Measurements from ENCODE around the gene PALLD. TPM values are rescaled to one million over a fixed set of nuclear protein-coding genes. Genes with fewer than 3 reads are reported as not detected.

PALLD gene
- total and polyA plus RNA-seq, 2 experiments from 2014 or later: 17.9 to 30.5 TPM

- H3K36me3 ChIP-seq (ENCODE audit: low read depth): no peaks in the 10 kb centered on the region
- 94 to 95% methylated on average over 9 of the region's 9 CpGs for WGBS, 2 experiments (ENCODE audit: low coverage in 1 of 2, low lambda C conversion rate in 2 of 2, missing lambda C conversion rate in 2 of 2)
- DNase-seq: no peak
- H3K27ac ChIP-seq: no peak overlapping the region
- in situ Hi-C loops (cut with MboI): loop anchor here (25.0 kb wide), 1 partner anchor 317 kb away; no protein-coding TSS in a partner anchor
- no peaks in the 10 kb centered on the region for H3K79me2 ChIP-seq (ENCODE audit: insufficient read depth)
- H3K4me1 ChIP-seq (ENCODE audit: insufficient read depth): no peaks in the 10 kb centered on the region
- no peaks in the 10 kb centered on the region for H3K9me2 ChIP-seq (ENCODE audit: insufficient read depth)
- TF ChIP-seq EZH2phosphoT487 (IDR thresholded peaks at IDR 0.05; ENCODE audit: insufficient read depth, low read depth): no peak
- no peaks in the 10 kb centered on the region for H3K27me3 ChIP-seq (replicated peaks; ENCODE audit: insufficient read depth)
- H3F3A ChIP-seq (ENCODE audit: insufficient read depth): no peaks in the 10 kb centered on the region; the same call in 1 of the 2 replicates
- no peak overlapping the region for H3K4me2 ChIP-seq (ENCODE audit: unreplicated experiment)
- H3K4me3 ChIP-seq: no peak overlapping the region
- no peaks in the 10 kb centered on the region for H3K9me3 ChIP-seq (ENCODE audit: low read depth)
- H4K20me1 ChIP-seq (ENCODE audit: insufficient read depth): no peaks in the 10 kb centered on the region
- no peak overlapping the region for H3K9ac ChIP-seq
- H2AFZ ChIP-seq: no peak overlapping the region
Observed at GRCh38 chr4:168503652-168504362, 7.0 kb downstream of the PALLD start.

GRCh38 chr4:168504526-168504925 lies 7.7 kb downstream of the PALLD start:
- no peak overlapping the region for H3K4me2 ChIP-seq (ENCODE audit: unreplicated experiment)
- no peak for DNase-seq
- H3K9me3 ChIP-seq (ENCODE audit: low read depth): no peaks in the 10 kb centered on the region
- H3K27me3 ChIP-seq (replicated peaks; ENCODE audit: insufficient read depth): no peaks in the 10 kb centered on the region
- H3K27ac ChIP-seq: no peak overlapping the region
- no peak overlapping the region for H3K4me3 ChIP-seq
- 80 to 87% methylated on average over 3 of the region's 3 CpGs for WGBS, 2 experiments (ENCODE audit: low coverage in 1 of 2, low lambda C conversion rate in 2 of 2, missing lambda C conversion rate in 2 of 2)
- no peaks in the 10 kb centered on the region for H3K79me2 ChIP-seq (ENCODE audit: insufficient read depth)
- H3K9me2 ChIP-seq (ENCODE audit: insufficient read depth): no peaks in the 10 kb centered on the region
- peaks cover 2% of the 10 kb centered on the region; the same call in 1 of the 2 replicates for H3K4me1 ChIP-seq (ENCODE audit: insufficient read depth)
- no peak for TF ChIP-seq EZH2 (IDR thresholded peaks at IDR 0.05; ENCODE audit: insufficient read depth, poor library complexity, severe bottlenecking)
- H3K36me3 ChIP-seq (ENCODE audit: low read depth): no peaks in the 10 kb centered on the region
- no peaks in the 10 kb centered on the region for H3F3A ChIP-seq (ENCODE audit: insufficient read depth)
- no peak overlapping the region for H2AFZ ChIP-seq
- H4K20me1 ChIP-seq (ENCODE audit: insufficient read depth): no peaks in the 10 kb centered on the region
- in situ Hi-C loops (cut with MboI): loop anchor here (25.0 kb wide), 1 partner anchor 317 kb away; no protein-coding TSS in a partner anchor
- no peak overlapping the region for H3K9ac ChIP-seq

GRCh38 chr4:168506014-168506413 lies 9.2 kb downstream of the PALLD start:
- in situ Hi-C loops (cut with MboI): loop anchor here (25.0 kb wide), 1 partner anchor 319 kb away; no protein-coding TSS in a partner anchor
- Histone ChIP-seq H3K9ac (no peak overlapping the region), H3K4me3 (no peak overlapping the region), H2AFZ (no peak overlapping the region), H3K79me2 (ENCODE audit: insufficient read depth) (no peaks in the 10 kb centered on the region), H3K4me1 (ENCODE audit: insufficient read depth) (peaks cover 4% of the 10 kb centered on the region; the same call in 1 of the 2 replicates), H3K27ac (no peak overlapping the region), H3K9me3 (ENCODE audit: low read depth) (no peaks in the 10 kb centered on the region), H3K9me2 (ENCODE audit: insufficient read depth) (no peaks in the 10 kb centered on the region), H3K36me3 (ENCODE audit: low read depth) (no peaks in the 10 kb centered on the region), H3K4me2 (ENCODE audit: unreplicated experiment) (no peak overlapping the region), H3K27me3 (replicated peaks; ENCODE audit: insufficient read depth) (no peaks in the 10 kb centered on the region), H4K20me1 (ENCODE audit: insufficient read depth) (no peaks in the 10 kb centered on the region), H3F3A (ENCODE audit: insufficient read depth) (no peaks in the 10 kb centered on the region)
- WGBS, 2 experiments (ENCODE audit: low coverage in 1 of 2, low lambda C conversion rate in 2 of 2, missing lambda C conversion rate in 2 of 2): 89 to 90% methylated on average over 1 of the region's 1 CpG
- DNase-seq: no peak
- TF ChIP-seq EZH2phosphoT487 (IDR thresholded peaks at IDR 0.05; ENCODE audit: insufficient read depth, low read depth): no peak
- no peak for TF ChIP-seq EZH2 (IDR thresholded peaks at IDR 0.05; ENCODE audit: insufficient read depth, poor library complexity, severe bottlenecking)

- Histone ChIP-seq H3K9me3 (ENCODE audit: low read depth) (no peaks in the 10 kb centered on the region), H3K4me2 (ENCODE audit: unreplicated experiment) (no peak overlapping the region), H3K4me1 (ENCODE audit: insufficient read depth) (peaks cover 4% of the 10 kb centered on the region; the same call in 1 of the 2 replicates), H3K27ac (no peak overlapping the region), H4K20me1 (ENCODE audit: insufficient read depth) (no peaks in the 10 kb centered on the region), H2AFZ (no peak overlapping the region), H3K79me2 (ENCODE audit: insufficient read depth) (no peaks in the 10 kb centered on the region), H3K27me3 (replicated peaks; ENCODE audit: insufficient read depth) (no peaks in the 10 kb centered on the region), H3K36me3 (ENCODE audit: low read depth) (no peaks in the 10 kb centered on the region), H3K9ac (no peak overlapping the region), H3K4me3 (no peak overlapping the region), H3F3A (ENCODE audit: insufficient read depth) (no peaks in the 10 kb centered on the region), H3K9me2 (ENCODE audit: insufficient read depth) (no peaks in the 10 kb centered on the region)
- 74 to 77% methylated on average over 7 of the region's 7 CpGs for WGBS, 2 experiments (ENCODE audit: low coverage in 1 of 2, low lambda C conversion rate in 2 of 2, missing lambda C conversion rate in 2 of 2)
- no peak for TF ChIP-seq EZH2 (IDR thresholded peaks at IDR 0.05; ENCODE audit: insufficient read depth, poor library complexity, severe bottlenecking)
- TF ChIP-seq EZH2phosphoT487 (IDR thresholded peaks at IDR 0.05; ENCODE audit: insufficient read depth, low read depth): no peak
- no peak for DNase-seq
- in situ Hi-C loops (cut with MboI): loop anchor here (25.0 kb wide), 1 partner anchor 320 kb away; no protein-coding TSS in a partner anchor
Observed at GRCh38 chr4:168507178-168507815, 10.4 kb downstream of the PALLD start.

Data from GM23248 (cell line).